K562 treated with DMSO at 1 percent for 4 hours (cell line): ENCODE measurements around the gene SLC44A2. TPM values are rescaled to one million over a fixed set of nuclear protein-coding genes. Genes with fewer than 3 reads are reported as not detected.

Experiments used
- total RNA-seq: library from RNA; unstranded; fragments of 300-600 nt; gene quantifications from 2 replicates; pipeline ENCODE4 v1.2.3, GENCODE V29; 2022; ENCODE audit not compliant: insufficient read depth

Gene SLC44A2
- total RNA-seq, result 34.4 and 49.9 TPM in 2 replicates

GRCh38 chr19:10625003-10625761 is at the start of gene SLC44A2:
Gene SLC44A2 (plus strand): TSS chr19:10625553. CDS start chr19:10625634, 81 bp downstream.

GRCh38 chr19:10587022-10587838 is 38.1 kb upstream of the SLC44A2 start, which contains the start of gene AP1M2:
Gene AP1M2 (minus strand): TSS chr19:10587312. CDS start chr19:10587231, 81 bp downstream.

GRCh38 chr19:10653732-10654609 is 28.6 kb downstream of the SLC44A2 start, which contains the start of gene ILF3:
Gene ILF3 (plus strand): TSS chr19:10654346. CDS start chr19:10670606, 16,260 bp downstream.

Other genes starting within 250 kb of the SLC44A2 start
- 128 and 144 TPM in 2 replicates for gene TYK2, start 245.0 kb upstream of the SLC44A2 start, total RNA-seq
- gene CDC37, start 222.0 kb upstream of the SLC44A2 start, total RNA-seq, result 266 and 284 TPM in 2 replicates
- 8.9 and 20.3 TPM in 2 replicates for gene PDE4A, start 205.0 kb upstream of the SLC44A2 start, total RNA-seq
- 50.6 and 59.5 TPM in 2 replicates for gene KEAP1, start 122.2 kb upstream of the SLC44A2 start, total RNA-seq
- not detected in 2 replicates for gene S1PR5, start 108.1 kb upstream of the SLC44A2 start, total RNA-seq
- 64.0 and 67.0 TPM in 2 replicates for gene ATG4D, start 81.6 kb upstream of the SLC44A2 start, total RNA-seq
- 31.8 and 31.9 TPM in 2 replicates for gene KRI1, start 59.5 kb upstream of the SLC44A2 start, total RNA-seq
- 38.7 and 39.7 TPM in 2 replicates for gene CDKN2D, start 56.6 kb upstream of the SLC44A2 start, total RNA-seq
- gene AP1M2, start 38.2 kb upstream of the SLC44A2 start, total RNA-seq, result not detected in 2 replicates
- gene ILF3, start 28.8 kb downstream of the SLC44A2 start, total RNA-seq, result 192 and 224 TPM in 2 replicates
- 15.1 and 15.8 TPM in 2 replicates for gene QTRT1, start 75.9 kb downstream of the SLC44A2 start, total RNA-seq
- gene DNM2, start 92.5 kb downstream of the SLC44A2 start, total RNA-seq, result 230 and 243 TPM in 2 replicates
- gene TMED1, start 210.7 kb downstream of the SLC44A2 start, total RNA-seq, result 68.8 and 71.1 TPM in 2 replicates
- 1.3 TPM in 1 of 2 replicates, not detected in the other for gene C19orf38, start 222.9 kb downstream of the SLC44A2 start, total RNA-seq
- 70.4 and 78.1 TPM in 2 replicates for gene CARM1, start 246.0 kb downstream of the SLC44A2 start, total RNA-seq